ENCODE results near the gene AGPAT4. TPM values are rescaled to one million over a fixed set of nuclear protein-coding genes. Genes with fewer than 3 reads are reported as not detected.
A peak's percentile ranks its signal among the peaks of the same experiment; 100 is the strongest.

The AGPAT4 gene
- polyA plus RNA-seq, 3 donors = 6.4 to 15.8 (median 6.9) TPM

GRCh38 chr6:161091972-161092701 is 181.7 kb downstream of the AGPAT4 start:
- no peaks in the 10 kb centered on the region for H3K4me1 Mint-ChIP-seq
- TF ChIP-seq CTCF (IDR thresholded peaks at IDR 0.05) = no peak

GRCh38 chr6:161091151-161091550 is 182.7 kb downstream of the AGPAT4 start:
- H3K27ac ChIP-seq (ENCODE audit: low read depth in 1 of 2, low read length in 2 of 2) = no peak overlapping the region
- no peak overlapping the region for H3K9ac ChIP-seq (ENCODE audit: insufficient read depth, low read length, poor library complexity, severe bottlenecking)
- no peaks in the 10 kb centered on the region for H3K9me3 ChIP-seq (replicated peaks in 1 of 2; ENCODE audit: control insufficient read depth in 1 of 2, insufficient read depth in 1 of 2, low read length in 2 of 2)
- Mint-ChIP-seq H3K27me3 (ENCODE audit: low read depth in 3 of 3) (no peaks in the 10 kb centered on the region), H3K36me3 (peaks cover 72 to 89% of the 10 kb centered on the region in 2 donors), H3K4me3 (no peak overlapping the region), H3K27ac (no peak overlapping the region), H3K9me3 (no peaks in the 10 kb centered on the region), H3K4me1 (no peaks in the 10 kb centered on the region)
- H3K4me3 ChIP-seq (replicated peaks in 1 of 3; ENCODE audit: low read depth in 2 of 3, low read length in 3 of 3) = no peak overlapping the region
- no peaks in the 10 kb centered on the region for H3K79me2 ChIP-seq (ENCODE audit: insufficient read depth, low read length)
- DNase-seq = no peak
- intact Hi-C loops (cut with micrococcal nuclease) = no loop called here
- H3K27me3 ChIP-seq (ENCODE audit: control insufficient read depth in 2 of 2, insufficient read depth in 2 of 2, low read length in 2 of 2) = no peaks in the 10 kb centered on the region
- H3K4me1 ChIP-seq (ENCODE audit: control insufficient read depth in 1 of 2, insufficient read depth in 2 of 2, low read length in 2 of 2) = no peaks in the 10 kb centered on the region
- no peak for TF ChIP-seq CTCF (IDR thresholded peaks at IDR 0.05)
- no peak overlapping the region for H3K4me2 ChIP-seq (replicated peaks; ENCODE audit: extremely low read depth, low read length, poor library complexity, severe bottlenecking)
- WGBS (ENCODE audit: insufficient coverage) = 91% methylated on average over 4 of the region's 4 CpGs
- peaks cover 88 to 94% of the 10 kb centered on the region in 2 donors for H3K36me3 ChIP-seq (replicated peaks in 1 of 2; ENCODE audit: control insufficient read depth in 1 of 2, insufficient read depth in 2 of 2, low read length in 2 of 2)
- no peak overlapping the region for H2AFZ ChIP-seq (ENCODE audit: insufficient read depth, low read depth, low read length, poor library complexity, severe bottlenecking)
- H4K20me1 ChIP-seq (ENCODE audit: insufficient read depth, low read length) = no peaks in the 10 kb centered on the region

More at GRCh38 chr6:161091972-161092701, 181.7 kb downstream of the AGPAT4 start:
- no peak overlapping the region for H3K4me2 ChIP-seq (replicated peaks; ENCODE audit: extremely low read depth, low read length, poor library complexity, severe bottlenecking)
- H3K27ac ChIP-seq (ENCODE audit: low read depth in 1 of 2, low read length in 2 of 2) = no peak overlapping the region
- H3K27me3 ChIP-seq (ENCODE audit: control insufficient read depth in 2 of 2, insufficient read depth in 2 of 2, low read length in 2 of 2) = no peaks in the 10 kb centered on the region
- H3K9ac ChIP-seq (ENCODE audit: insufficient read depth, low read length, poor library complexity, severe bottlenecking) = no peak overlapping the region
- Mint-ChIP-seq H3K36me3 (peaks cover 71 to 89% of the 10 kb centered on the region in 2 donors), H3K27me3 (ENCODE audit: low read depth in 3 of 3) (no peaks in the 10 kb centered on the region), H3K9me3 (no peaks in the 10 kb centered on the region), H3K27ac (peak overlapping the region in 1 of 7 donors; percentile 52), H3K4me3 (no peak overlapping the region)
- DNase-seq = no peak
- peaks cover 85 to 88% of the 10 kb centered on the region in 2 donors for H3K36me3 ChIP-seq (replicated peaks in 1 of 2; ENCODE audit: control insufficient read depth in 1 of 2, insufficient read depth in 2 of 2, low read length in 2 of 2)
- intact Hi-C loops (cut with micrococcal nuclease) = no loop called here
- no peak overlapping the region for H3K4me3 ChIP-seq (replicated peaks in 1 of 3; ENCODE audit: low read depth in 2 of 3, low read length in 3 of 3)
- no peaks in the 10 kb centered on the region for H3K4me1 ChIP-seq (ENCODE audit: control insufficient read depth in 1 of 2, insufficient read depth in 2 of 2, low read length in 2 of 2)
- H4K20me1 ChIP-seq (ENCODE audit: insufficient read depth, low read length) = no peaks in the 10 kb centered on the region
- H3K9me3 ChIP-seq (replicated peaks in 1 of 2; ENCODE audit: control insufficient read depth in 1 of 2, insufficient read depth in 1 of 2, low read length in 2 of 2) = no peaks in the 10 kb centered on the region
- no peaks in the 10 kb centered on the region for H3K79me2 ChIP-seq (ENCODE audit: insufficient read depth, low read length)
- H2AFZ ChIP-seq (ENCODE audit: insufficient read depth, low read depth, low read length, poor library complexity, severe bottlenecking) = no peak overlapping the region
- 92% methylated on average over 2 of the region's 6 CpGs for WGBS (ENCODE audit: insufficient coverage)
